Hematopoietic multipotent progenitor cell (in vitro differentiated cells): ENCODE measurements around the gene MRGPRD. TPM values are rescaled to one million over a fixed set of nuclear protein-coding genes. Genes with fewer than 3 reads are reported as not detected.
A peak's percentile ranks its signal among the peaks of the same experiment; 100 is the strongest.

Experiments used
- DNase-seq, 3 donors: peaks; one replicate each; pipeline ENCODE4 v3.0.0-alpha.2; 2011 to 2015; ENCODE audit warnings: low read depth in 2 of 3, low spot score in 2 of 3
- total RNA-seq: library from RNA; depleted of rRNA; stranded (reverse); fragments of >200 nt; gene quantifications from one replicate; pipeline ENCODE4 v1.2.3, GENCODE V29; 2012

The MRGPRD gene
- total RNA-seq, 1 donor, result not detected

GRCh38 chr11:68950762-68951161 lies 30.0 kb downstream of the MRGPRD start:
- no peak for DNase-seq

- DNase-seq, result peak in 1 of 3 donors; percentile 48
Observed at GRCh38 chr11:68950270-68950669, 30.5 kb downstream of the MRGPRD start.

DNA sequence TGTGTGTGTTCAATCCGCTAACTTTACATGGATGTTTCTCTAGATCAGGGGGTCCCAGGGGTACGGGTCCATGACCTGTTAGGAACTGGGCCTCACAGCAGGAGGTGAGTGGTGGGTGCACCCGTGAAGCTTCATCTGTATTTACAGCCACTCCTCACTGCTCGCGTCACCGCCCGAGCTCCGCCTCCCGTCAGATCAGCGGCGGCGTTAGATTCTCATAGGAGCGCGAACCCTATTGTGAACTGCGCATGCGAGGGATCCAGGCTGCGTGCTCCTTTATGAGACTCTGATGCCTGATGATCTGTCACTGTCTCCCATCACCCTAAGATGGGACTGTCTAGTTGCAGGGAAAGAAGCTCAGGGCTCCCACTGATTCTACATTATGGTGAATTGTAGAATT lies 31.9 kb downstream of the MRGPRD start:
- DNase-seq, result no peak

DNA sequence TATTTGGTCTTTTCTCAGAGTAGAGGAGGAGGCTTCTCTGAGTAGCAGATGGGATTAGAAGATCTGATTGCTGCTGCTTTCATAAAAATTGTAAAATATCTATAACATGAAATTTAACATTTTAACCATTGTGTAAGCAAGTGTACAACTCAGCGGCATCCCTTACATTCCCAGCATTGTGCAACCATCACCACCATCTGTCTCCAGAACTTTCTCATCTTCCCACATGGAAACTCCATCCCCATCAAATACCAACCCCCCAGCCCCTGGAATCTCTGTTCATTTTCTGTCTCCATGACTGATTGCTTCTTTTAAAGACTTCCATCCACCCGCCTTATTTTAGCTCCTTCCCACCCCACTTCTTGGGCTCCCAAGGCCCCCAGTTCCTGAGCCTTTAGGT lies 32.3 kb downstream of the MRGPRD start:
- DNase-seq, result no peak

DNA sequence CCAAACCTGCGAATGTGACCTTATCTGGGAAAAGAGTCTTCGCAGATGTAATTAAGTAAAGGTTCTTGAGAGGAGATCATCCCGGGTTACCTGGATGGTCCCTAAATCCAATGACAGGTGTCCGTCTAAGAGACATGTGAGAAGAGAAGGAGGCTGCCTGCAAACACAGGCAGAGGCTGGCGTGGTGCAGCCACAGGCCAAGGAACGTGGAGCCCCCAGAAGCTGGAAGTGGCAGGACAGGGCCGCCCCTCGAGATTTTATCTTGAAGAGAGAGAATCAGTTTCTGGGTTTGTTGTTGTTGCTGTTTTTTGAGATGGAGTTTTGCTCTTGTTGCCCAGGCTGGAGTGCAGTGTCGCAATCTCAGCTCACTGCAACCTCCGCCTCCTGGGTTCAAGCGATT lies 33.6 kb downstream of the MRGPRD start:
- DNase-seq, result no peak

DNA sequence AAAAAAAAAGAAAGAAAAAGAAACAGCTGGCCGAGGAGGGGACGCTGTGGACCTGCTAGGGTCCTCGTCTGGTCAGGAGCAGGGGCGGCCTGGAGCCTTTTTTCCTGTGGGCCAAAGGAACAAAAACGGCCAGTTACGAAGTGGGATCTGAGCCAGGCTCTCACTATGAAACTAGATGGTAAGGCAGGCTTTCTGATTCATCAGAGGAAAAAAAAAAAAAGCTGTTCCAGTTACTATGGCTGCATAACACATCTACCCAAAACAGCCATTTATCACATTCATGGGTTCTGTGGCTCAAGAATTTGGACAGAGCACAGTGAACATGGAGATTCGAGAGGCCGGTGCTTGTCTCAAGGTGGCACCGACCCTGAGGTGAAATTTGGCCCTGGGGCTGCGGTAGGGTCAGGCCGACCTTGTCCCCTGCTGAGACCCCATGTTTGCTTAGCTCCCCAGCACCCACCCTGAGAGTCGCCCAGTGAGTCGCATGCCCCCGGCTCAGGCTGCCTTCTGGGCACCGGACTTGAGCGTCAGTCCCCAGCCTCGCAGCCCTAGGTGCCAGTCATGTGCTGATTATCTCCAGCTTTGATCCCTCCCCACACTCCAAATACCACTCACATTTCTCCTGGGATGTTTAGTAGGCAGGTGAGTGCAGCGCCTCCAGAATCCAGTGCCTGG lies 34.2 kb downstream of the MRGPRD start:
- DNase-seq, result peak in 2 of 3 donors; percentile 15 to 53

DNA sequence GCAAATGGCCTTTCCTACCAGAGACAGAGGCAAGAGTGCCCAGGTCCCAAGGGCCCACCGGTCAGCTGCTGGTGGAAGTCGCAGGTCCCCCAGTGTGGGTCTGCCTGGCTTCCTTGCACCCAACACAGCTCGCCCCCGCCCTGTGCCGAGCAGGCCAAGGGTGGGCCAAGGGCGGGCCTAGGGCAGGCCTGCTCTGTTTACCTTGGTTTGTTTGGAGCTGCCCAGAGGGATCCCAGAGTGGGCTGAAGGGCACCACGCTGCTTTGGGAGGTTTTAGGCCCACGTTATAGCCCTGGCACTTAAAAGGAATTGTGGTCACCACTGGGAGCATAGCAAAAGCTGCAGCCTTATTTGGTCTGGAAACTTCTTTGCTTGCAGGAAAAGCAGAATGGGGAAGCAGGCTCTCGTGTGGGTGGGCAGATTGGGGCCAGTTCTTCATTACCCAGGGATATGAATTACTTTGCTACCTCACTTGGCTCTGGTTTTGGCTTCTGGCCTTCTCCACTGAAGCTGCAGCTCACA lies 38.0 kb downstream of the MRGPRD start:
- peak in 1 of 3 donors; percentile 35 for DNase-seq

GRCh38 chr11:68942095-68942620 lies 38.6 kb downstream of the MRGPRD start:
- DNase-seq, result no peak

GRCh38 chr11:68941324-68942094 lies 39.3 kb downstream of the MRGPRD start:
- no peak for DNase-seq

DNA sequence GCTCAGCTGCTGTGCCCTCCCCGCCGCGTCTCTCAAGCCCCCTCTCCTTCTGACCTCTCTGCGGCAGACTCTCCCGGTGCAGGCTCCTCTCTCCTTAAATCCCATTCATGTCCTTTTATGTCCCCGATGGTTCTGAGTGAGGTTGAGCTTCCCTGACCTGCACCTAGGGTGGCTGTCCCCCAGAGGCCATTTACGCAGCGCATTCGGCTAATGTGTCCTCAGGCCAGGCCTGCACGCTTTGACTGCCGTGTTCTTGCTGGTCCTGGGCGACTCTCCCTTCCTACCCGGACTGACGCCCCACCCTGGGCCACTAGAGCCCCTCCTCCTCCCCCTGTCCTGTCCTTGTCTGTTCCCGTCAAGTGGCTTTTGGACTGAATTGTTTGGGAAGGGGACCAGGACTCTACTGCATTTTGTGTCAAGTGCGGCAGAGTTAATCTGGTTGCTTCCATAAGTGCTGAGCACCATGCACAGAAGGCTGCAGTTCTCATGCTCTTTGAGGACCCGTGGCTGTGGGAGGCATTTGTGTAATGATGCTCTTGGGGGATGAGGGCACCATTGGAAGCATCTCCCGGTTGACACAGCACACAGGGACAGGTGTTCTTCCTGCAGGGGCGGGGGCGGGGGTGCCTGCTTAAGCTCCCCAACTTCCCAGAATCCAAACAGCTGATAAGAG lies 40.0 kb downstream of the MRGPRD start:
- no peak for DNase-seq

DNA sequence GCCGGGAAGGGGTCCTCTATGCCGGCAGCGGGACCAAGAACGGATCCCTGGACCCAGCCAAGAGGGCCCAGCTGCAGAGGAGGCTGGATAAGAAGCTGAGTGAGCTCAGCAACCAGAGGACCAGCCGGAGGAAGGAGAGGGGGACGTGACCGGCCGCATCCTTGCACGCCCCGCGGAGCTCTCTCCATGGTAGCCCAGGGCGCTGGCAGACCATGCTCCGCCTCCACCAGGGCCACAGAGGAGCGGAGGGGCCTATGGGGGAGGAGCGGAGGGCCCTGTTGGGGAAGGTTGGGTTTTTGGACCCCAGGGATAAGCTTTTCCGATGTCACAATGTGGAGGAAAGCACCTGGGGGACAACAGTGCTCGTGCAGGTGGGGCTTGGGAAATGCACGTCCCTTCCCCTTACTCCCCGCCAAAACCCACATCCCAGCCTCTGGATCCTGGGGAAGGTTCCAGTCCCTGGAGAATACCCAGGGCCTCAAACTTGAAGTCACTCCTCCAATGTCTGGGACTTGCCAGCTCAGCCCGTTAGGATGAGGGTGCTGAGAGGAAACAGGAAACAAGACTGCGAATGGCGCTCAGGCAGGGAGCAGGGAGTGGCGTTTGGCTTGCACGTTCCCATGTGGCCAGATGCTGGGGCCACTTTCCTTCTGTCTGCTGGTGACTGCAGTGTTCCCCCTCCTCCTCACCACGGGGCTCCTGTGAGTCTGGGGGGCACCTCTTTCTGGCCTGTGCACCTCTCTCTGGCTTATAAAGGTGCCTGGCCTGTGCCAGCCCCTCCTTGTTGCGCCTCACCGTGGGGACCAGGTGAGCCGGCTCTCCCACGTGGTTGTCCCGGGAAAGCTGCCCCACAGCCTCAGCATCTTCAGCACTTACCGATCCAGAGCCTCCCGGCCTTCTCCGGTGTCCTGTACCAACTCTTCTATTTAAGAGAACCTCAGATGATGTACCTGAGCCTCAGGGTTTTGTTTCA lies 40.9 kb downstream of the MRGPRD start:
- no peak for DNase-seq

DNA sequence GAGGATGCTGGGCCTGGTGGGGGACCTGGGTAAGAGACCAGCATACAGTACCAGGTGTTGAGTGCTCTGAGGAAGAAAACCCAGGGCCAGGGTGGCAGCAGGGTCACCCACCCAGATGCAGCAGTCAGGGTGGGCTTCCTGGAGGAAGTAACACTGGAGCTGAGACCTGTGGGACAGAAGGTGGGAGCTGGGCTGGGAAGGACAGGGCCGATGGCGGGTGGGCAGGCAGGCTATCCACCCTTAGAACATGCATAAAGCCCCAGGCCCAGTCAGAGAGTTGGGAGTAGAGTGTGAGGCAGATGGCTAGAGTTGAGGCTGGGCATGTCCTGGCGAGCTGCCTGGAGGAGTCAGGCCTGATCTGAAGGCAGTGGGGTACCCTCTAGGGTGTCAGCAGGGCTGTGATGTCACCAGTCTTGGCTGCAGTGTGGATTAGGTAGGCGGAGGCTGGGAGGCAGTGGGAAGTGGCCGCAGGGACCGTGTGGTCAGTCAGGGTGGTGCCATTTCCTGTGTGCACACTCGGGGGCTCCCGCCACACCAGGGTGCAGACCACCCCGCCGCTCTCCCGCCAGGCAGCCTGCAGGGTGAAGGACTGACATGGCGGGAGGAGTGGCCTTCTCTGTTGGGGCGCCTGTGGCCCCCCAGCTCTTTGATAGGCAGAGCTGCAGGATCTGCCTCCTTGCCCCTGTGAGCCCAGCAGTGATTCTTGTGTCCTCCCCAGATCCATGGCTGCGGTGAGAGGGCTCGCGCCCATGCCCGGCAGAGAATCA lies 41.8 kb downstream of the MRGPRD start:
- DNase-seq, result no peak

- DNase-seq, result no peak
Observed at GRCh38 chr11:68938088-68938487, 42.7 kb downstream of the MRGPRD start.

GRCh38 chr11:68936676-68937620 lies 43.8 kb downstream of the MRGPRD start:
- DNase-seq, result no peak

GRCh38 chr11:68936358-68936636 lies 44.5 kb downstream of the MRGPRD start:
- DNase-seq, result no peak

- no peak for DNase-seq
Observed at GRCh38 chr11:68935516-68936357, 45.0 kb downstream of the MRGPRD start.

- DNase-seq, result no peak
Observed at GRCh38 chr11:68935066-68935465, 45.7 kb downstream of the MRGPRD start.

DNA sequence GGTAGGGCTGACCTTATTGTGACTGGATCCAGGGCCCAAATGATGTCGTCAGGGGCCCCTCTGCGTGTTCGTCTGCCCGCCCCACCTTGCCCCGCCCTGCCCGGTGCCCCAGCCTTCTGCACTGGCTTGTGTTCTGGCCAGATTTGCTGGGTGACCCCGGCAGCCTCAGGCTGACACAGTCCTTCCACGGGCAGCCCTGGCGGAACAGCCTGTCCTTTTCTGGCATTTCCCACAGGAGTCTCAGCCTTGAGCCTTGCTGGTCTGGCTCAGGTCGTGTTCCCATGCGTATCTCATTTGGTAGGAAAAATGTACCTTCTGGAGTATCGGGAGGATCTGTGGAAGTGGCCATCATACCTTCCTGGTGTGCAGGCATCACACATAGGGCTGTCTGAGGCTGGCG lies 46.1 kb downstream of the MRGPRD start:
- DNase-seq, result no peak
